HEK293 (cell line): ENCODE results near the gene RNF151.

ENCODE experiments used
- ELK4 ChIP-seq: IDR thresholded peaks from 2 replicates; pipeline ENCODE4 v1.6.1; 2011; ENCODE audit warnings: mild to moderate bottlenecking, low read depth, low read length, borderline replicate concordance
- KLF16 ChIP-seq: fragments of 450-650 bp; formaldehyde crosslinking; IDR thresholded peaks from 2 replicates; pipeline ENCODE4 v1.5.1; 2017; ENCODE audit warnings: missing biosample characterization, missing genetic modification characterization
- MZF1 ChIP-seq: fragments of 450-650 bp; formaldehyde crosslinking; IDR thresholded peaks from 2 replicates; pipeline ENCODE4 v1.5.1; 2017; ENCODE audit warnings: missing biosample characterization, missing genetic modification characterization, borderline replicate concordance
- PRDM2 ChIP-seq: fragments of 450-650 bp; formaldehyde crosslinking; IDR thresholded peaks from 2 replicates; pipeline ENCODE4 v1.5.1; 2016; ENCODE audit warnings: missing biosample characterization, missing genetic modification characterization, borderline replicate concordance
- SALL2 ChIP-seq: fragments of 450-650 bp; formaldehyde crosslinking; IDR thresholded peaks from 2 replicates; pipeline ENCODE4 v1.5.0; 2017; ENCODE audit warnings: missing biosample characterization, mild to moderate bottlenecking, missing genetic modification characterization, borderline replicate concordance
- TCF7L2 ChIP-seq: IDR thresholded peaks from 2 replicates; pipeline ENCODE4 v1.6.1; 2011; ENCODE audit warnings: low read depth, mild to moderate bottlenecking, inconsistent platforms, low read length, moderate library complexity, borderline replicate concordance
- ZBTB48 ChIP-seq: fragments of 450-650 bp; formaldehyde crosslinking; IDR thresholded peaks from 2 replicates; pipeline ENCODE4 v1.5.1; 2016; ENCODE audit warnings: missing biosample characterization, missing genetic modification characterization
- ZFP37 ChIP-seq: fragments of 450-650 bp; formaldehyde crosslinking; IDR thresholded peaks from 2 replicates; pipeline ENCODE4 v1.5.1; 2016; ENCODE audit warnings: missing biosample characterization, missing genetic modification characterization
- ZNF155 ChIP-seq: fragments of 450-650 bp; formaldehyde crosslinking; IDR thresholded peaks from 2 replicates; pipeline ENCODE4 v1.5.1; 2016; ENCODE audit warnings: missing biosample characterization, missing genetic modification characterization
- ZNF16 ChIP-seq: fragments of 450-650 bp; formaldehyde crosslinking; IDR thresholded peaks from 2 replicates; pipeline ENCODE4 v1.5.1; 2016; ENCODE audit warnings: low read depth, missing biosample characterization, missing genetic modification characterization
- ZNF24 ChIP-seq: fragments of 450-650 bp; formaldehyde crosslinking; IDR thresholded peaks from 2 replicates; pipeline ENCODE4 v1.5.1; 2016; ENCODE audit warnings: missing biosample characterization, missing genetic modification characterization
- ZNF530 ChIP-seq: fragments of 450-650 bp; formaldehyde crosslinking; IDR thresholded peaks from 2 replicates; pipeline ENCODE4 v1.5.1; 2016; ENCODE audit warnings: low read depth, missing biosample characterization, missing genetic modification characterization
- ZNF560 ChIP-seq: fragments of 450-650 bp; formaldehyde crosslinking; IDR thresholded peaks from 2 replicates; pipeline ENCODE4 v1.5.1; 2017; ENCODE audit warnings: missing biosample characterization, missing genetic modification characterization, borderline replicate concordance
- ZNF571 ChIP-seq: fragments of 450-650 bp; formaldehyde crosslinking; IDR thresholded peaks from 2 replicates; pipeline ENCODE4 v1.5.0; 2017; ENCODE audit warnings: missing biosample characterization, missing genetic modification characterization
- ZNF623 ChIP-seq: fragments of 450-650 bp; formaldehyde crosslinking; IDR thresholded peaks from 2 replicates; pipeline ENCODE4 v1.5.1; 2016; ENCODE audit warnings: missing biosample characterization, missing genetic modification characterization
- ZNF624 ChIP-seq: fragments of 450-650 bp; formaldehyde crosslinking; IDR thresholded peaks from 2 replicates; pipeline ENCODE4 v1.5.1; 2017; ENCODE audit warnings: missing biosample characterization, missing genetic modification characterization
- ZNF660 ChIP-seq: fragments of 450-650 bp; IDR thresholded peaks from 2 replicates; pipeline ENCODE4 v1.5.1; 2018; ENCODE audit warnings: missing biosample characterization, mild to moderate bottlenecking, missing genetic modification characterization
- ZNF664 ChIP-seq: fragments of 450-650 bp; formaldehyde crosslinking; IDR thresholded peaks from 2 replicates; pipeline ENCODE4 v1.5.1; 2016; ENCODE audit warnings: missing biosample characterization, missing genetic modification characterization
- ZNF677 ChIP-seq: fragments of 450-650 bp; IDR thresholded peaks from 2 replicates; pipeline ENCODE4 v1.5.0; 2018; ENCODE audit warnings: missing biosample characterization, mild to moderate bottlenecking, missing genetic modification characterization, moderate library complexity
- ZNF768 ChIP-seq: fragments of 450-650 bp; formaldehyde crosslinking; IDR thresholded peaks from 2 replicates; pipeline ENCODE4 v1.5.1; 2018; ENCODE audit warnings: missing biosample characterization, mild to moderate bottlenecking, missing genetic modification characterization
- ZNF785 ChIP-seq: fragments of 450-650 bp; formaldehyde crosslinking; IDR thresholded peaks from 2 replicates; pipeline ENCODE4 v1.5.1; 2016; ENCODE audit warnings: missing biosample characterization, missing genetic modification characterization
- ZNF837 ChIP-seq: fragments of 450-650 bp; formaldehyde crosslinking; IDR thresholded peaks from 2 replicates; pipeline ENCODE4 v1.5.1; 2016; ENCODE audit warnings: missing biosample characterization, missing genetic modification characterization
- ZSCAN5A ChIP-seq: fragments of 450-650 bp; formaldehyde crosslinking; IDR thresholded peaks from 2 replicates; pipeline ENCODE4 v1.5.1; 2016; ENCODE audit warnings: missing biosample characterization, missing genetic modification characterization
- TF ChIP-seq, protein P1 (sequence below): fragments of 450-650 bp; formaldehyde crosslinking; IDR thresholded peaks from 2 replicates; pipeline ENCODE4 v1.5.1; 2016; ENCODE audit warnings: missing biosample characterization, missing genetic modification characterization
- TF ChIP-seq, protein P2 (sequence below): fragments of 450-650 bp; IDR thresholded peaks from 2 replicates; pipeline ENCODE4 v1.5.1; 2018; ENCODE audit warnings: missing biosample characterization, missing genetic modification characterization
- TF ChIP-seq, protein P3 (sequence below): fragments of 450-650 bp; formaldehyde crosslinking; IDR thresholded peaks from 2 replicates; pipeline ENCODE4 v1.5.1; 2016; ENCODE audit warnings: missing biosample characterization, missing genetic modification characterization

RNF151 gene

GRCh38 chr16:1964506-1965395, 1.9 kb upstream of the RNF151 start, which contains the start of gene RPS2 (continued):
- TF ChIP-seq PRDM2 (no peak), ZSCAN5A (tag by site-specific recombination) (peak; percentile 82; the same call in 1 of the 2 replicates), ZNF664 (peak; percentile 22; the same call in 1 of the 2 replicates), SALL2 (no peak), ELK4 (no peak), ZNF571 (tag by site-specific recombination) (no peak), TCF7L2 (no peak), ZNF16 (tag by site-specific recombination) (no peak), ZNF768 (tag by site-specific recombination) (no peak), KLF16 (peak; percentile 87), ZNF560 (tag by site-specific recombination) (no peak), ZFP37 (tag by site-specific recombination) (no peak; the same call in 1 of the 2 replicates), ZNF530 (no peak), ZNF677 (tag by site-specific recombination) (0 out of 2 replicates have a peak, but pooled peaks have one; percentile 9), ZNF623 (tag by site-specific recombination) (peak; percentile 24; the same call in 1 of the 2 replicates), ZNF785 (tag by site-specific recombination) (no peak), ZNF155 (no peak), ZNF837 (tag by site-specific recombination) (no peak), MZF1 (tag by site-specific recombination) (no peak), ZBTB48 (peak; percentile 63), ZNF624 (tag by site-specific recombination) (no peak), ZNF24 (tag by site-specific recombination) (0 out of 2 replicates have a peak, but pooled peaks have one; percentile 45), ZNF660 (peak; percentile 95)
- TF ChIP-seq, protein P1, sequence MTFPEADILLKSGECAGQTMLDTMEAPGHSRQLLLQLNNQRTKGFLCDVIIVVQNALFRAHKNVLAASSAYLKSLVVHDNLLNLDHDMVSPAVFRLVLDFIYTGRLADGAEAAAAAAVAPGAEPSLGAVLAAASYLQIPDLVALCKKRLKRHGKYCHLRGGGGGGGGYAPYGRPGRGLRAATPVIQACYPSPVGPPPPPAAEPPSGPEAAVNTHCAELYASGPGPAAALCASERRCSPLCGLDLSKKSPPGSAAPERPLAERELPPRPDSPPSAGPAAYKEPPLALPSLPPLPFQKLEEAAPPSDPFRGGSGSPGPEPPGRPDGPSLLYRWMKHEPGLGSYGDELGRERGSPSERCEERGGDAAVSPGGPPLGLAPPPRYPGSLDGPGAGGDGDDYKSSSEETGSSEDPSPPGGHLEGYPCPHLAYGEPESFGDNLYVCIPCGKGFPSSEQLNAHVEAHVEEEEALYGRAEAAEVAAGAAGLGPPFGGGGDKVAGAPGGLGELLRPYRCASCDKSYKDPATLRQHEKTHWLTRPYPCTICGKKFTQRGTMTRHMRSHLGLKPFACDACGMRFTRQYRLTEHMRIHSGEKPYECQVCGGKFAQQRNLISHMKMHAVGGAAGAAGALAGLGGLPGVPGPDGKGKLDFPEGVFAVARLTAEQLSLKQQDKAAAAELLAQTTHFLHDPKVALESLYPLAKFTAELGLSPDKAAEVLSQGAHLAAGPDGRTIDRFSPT: no peak
- TF ChIP-seq, protein P2, sequence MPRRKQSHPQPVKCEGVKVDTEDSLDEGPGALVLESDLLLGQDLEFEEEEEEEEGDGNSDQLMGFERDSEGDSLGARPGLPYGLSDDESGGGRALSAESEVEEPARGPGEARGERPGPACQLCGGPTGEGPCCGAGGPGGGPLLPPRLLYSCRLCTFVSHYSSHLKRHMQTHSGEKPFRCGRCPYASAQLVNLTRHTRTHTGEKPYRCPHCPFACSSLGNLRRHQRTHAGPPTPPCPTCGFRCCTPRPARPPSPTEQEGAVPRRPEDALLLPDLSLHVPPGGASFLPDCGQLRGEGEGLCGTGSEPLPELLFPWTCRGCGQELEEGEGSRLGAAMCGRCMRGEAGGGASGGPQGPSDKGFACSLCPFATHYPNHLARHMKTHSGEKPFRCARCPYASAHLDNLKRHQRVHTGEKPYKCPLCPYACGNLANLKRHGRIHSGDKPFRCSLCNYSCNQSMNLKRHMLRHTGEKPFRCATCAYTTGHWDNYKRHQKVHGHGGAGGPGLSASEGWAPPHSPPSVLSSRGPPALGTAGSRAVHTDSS: peak; percentile 46; the same call in 1 of the 2 replicates
- TF ChIP-seq, protein P3, sequence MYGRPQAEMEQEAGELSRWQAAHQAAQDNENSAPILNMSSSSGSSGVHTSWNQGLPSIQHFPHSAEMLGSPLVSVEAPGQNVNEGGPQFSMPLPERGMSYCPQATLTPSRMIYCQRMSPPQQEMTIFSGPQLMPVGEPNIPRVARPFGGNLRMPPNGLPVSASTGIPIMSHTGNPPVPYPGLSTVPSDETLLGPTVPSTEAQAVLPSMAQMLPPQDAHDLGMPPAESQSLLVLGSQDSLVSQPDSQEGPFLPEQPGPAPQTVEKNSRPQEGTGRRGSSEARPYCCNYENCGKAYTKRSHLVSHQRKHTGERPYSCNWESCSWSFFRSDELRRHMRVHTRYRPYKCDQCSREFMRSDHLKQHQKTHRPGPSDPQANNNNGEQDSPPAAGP: peak; percentile 67; the same call in 1 of the 2 replicates
